Measurements from ENCODE around the gene LRRC15.

DNA sequence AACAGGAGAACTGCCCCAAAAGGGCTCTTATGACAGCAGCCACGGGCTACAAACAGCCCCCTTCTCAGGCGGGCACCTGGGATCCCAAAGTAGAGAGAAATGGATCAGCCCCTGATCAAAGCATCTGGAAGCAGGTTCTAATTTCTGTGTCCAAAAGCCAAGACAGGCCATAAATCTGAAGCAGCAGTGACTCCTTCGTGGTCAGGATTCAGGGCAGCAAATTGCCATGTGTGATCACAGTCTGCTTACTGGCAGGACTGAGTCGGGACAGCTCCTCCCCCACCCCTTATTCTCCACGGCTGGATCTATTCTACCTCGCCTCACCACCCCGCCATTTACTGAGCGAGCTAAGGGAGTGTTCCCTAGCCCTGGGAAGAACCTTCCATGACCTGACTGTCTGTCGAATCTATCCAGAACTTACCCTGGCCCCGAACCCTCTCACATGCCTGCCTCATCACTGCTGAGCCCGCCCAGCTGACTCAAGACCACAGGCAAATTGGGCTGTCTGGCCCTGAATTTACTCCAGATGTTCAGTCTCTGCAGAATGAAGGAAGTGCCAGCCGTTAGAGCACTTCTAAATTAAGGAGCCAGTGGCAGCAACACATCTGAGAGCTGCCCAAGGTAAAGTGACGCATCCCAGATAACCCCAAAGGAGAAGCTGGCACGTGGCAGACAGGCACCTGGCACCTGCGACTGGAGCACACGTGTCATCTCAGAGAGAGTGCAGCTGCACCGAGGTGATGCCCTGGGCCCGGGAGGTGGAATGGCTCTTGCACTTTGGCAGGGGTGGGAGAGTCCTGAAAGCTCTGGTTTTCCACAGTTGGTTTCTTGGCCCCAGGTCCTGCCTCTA lies 1.3 kb downstream of the LRRC15 start:
- TF ChIP-seq, protein P1, sequence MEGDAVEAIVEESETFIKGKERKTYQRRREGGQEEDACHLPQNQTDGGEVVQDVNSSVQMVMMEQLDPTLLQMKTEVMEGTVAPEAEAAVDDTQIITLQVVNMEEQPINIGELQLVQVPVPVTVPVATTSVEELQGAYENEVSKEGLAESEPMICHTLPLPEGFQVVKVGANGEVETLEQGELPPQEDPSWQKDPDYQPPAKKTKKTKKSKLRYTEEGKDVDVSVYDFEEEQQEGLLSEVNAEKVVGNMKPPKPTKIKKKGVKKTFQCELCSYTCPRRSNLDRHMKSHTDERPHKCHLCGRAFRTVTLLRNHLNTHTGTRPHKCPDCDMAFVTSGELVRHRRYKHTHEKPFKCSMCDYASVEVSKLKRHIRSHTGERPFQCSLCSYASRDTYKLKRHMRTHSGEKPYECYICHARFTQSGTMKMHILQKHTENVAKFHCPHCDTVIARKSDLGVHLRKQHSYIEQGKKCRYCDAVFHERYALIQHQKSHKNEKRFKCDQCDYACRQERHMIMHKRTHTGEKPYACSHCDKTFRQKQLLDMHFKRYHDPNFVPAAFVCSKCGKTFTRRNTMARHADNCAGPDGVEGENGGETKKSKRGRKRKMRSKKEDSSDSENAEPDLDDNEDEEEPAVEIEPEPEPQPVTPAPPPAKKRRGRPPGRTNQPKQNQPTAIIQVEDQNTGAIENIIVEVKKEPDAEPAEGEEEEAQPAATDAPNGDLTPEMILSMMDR (IDR thresholded peaks at IDR 0.05; ENCODE audit: low read depth, low read length), result no peak
- TF ChIP-seq POLR2A (IDR thresholded peaks at IDR 0.05; ENCODE audit: extremely low read depth, insufficient read length) (no peak), MAX (IDR thresholded peaks at IDR 0.05; ENCODE audit: low read depth, low read length) (no peak)

All from NB4 (cell line).